ENCODE results near the gene NUBP1.
"Not testable (repeated sequence)": the region's sequence is repeated elsewhere in the genome, so short reads cannot be mapped to it uniquely, and the experiment has no call there.

Gene NUBP1

GRCh38 chr16:10745841-10746240 lies 2.2 kb downstream of the NUBP1 start:
- peak; percentile 27 for DNase-seq

- DNase-seq, result no peak
Observed at GRCh38 chr16:10750793-10751192, 7.2 kb downstream of the NUBP1 start.

- no peak for DNase-seq
Observed at GRCh38 chr16:10751291-10751697, 7.7 kb downstream of the NUBP1 start.

GRCh38 chr16:10752843-10753523 lies 9.3 kb downstream of the NUBP1 start:
- no peak for DNase-seq

- no peak for DNase-seq
Observed at GRCh38 chr16:10753670-10754069, 10.0 kb downstream of the NUBP1 start.

- no peak for DNase-seq
Observed at GRCh38 chr16:10754941-10755340, 11.3 kb downstream of the NUBP1 start.

- no peak for DNase-seq
Observed at GRCh38 chr16:10756574-10756973, 12.9 kb downstream of the NUBP1 start.

GRCh38 chr16:10760858-10761257 lies 17.2 kb downstream of the NUBP1 start:
- DNase-seq, result no peak

- no peak for DNase-seq
Observed at GRCh38 chr16:10761373-10761772, 17.7 kb downstream of the NUBP1 start.

- no peak for DNase-seq
Observed at GRCh38 chr16:10762336-10763016, 18.8 kb downstream of the NUBP1 start.

- no peak for DNase-seq
Observed at GRCh38 chr16:10763456-10763855, 19.8 kb downstream of the NUBP1 start.

- no peak for DNase-seq
Observed at GRCh38 chr16:10765772-10766171, 22.1 kb downstream of the NUBP1 start.

- DNase-seq, result no peak
Observed at GRCh38 chr16:10767127-10767526, 23.5 kb downstream of the NUBP1 start.

- no peak for DNase-seq
Observed at GRCh38 chr16:10769381-10769780, 25.7 kb downstream of the NUBP1 start.

GRCh38 chr16:10770907-10771306 lies 27.3 kb downstream of the NUBP1 start:
- DNase-seq, result no peak

- no peak for DNase-seq
Observed at GRCh38 chr16:10776280-10776679, 32.6 kb downstream of the NUBP1 start.

- not testable (repeated sequence) for DNase-seq
Observed at GRCh38 chr16:10776923-10777322, 33.3 kb downstream of the NUBP1 start.

GRCh38 chr16:10777356-10777755 lies 33.7 kb downstream of the NUBP1 start:
- no peak for DNase-seq

- DNase-seq, result not testable (repeated sequence)
Observed at GRCh38 chr16:10779908-10780307, 36.3 kb downstream of the NUBP1 start.

- DNase-seq, result no peak
Observed at GRCh38 chr16:10780628-10781027, 37.0 kb downstream of the NUBP1 start.

GRCh38 chr16:10782628-10783027 lies 39.0 kb downstream of the NUBP1 start:
- DNase-seq, result no peak

GRCh38 chr16:10787304-10787703 lies 43.7 kb downstream of the NUBP1 start:
- DNase-seq, result no peak

- not testable (repeated sequence) for DNase-seq
Observed at GRCh38 chr16:10788630-10789029, 45.0 kb downstream of the NUBP1 start.

- DNase-seq, result no peak
Observed at GRCh38 chr16:10791048-10791447, 47.4 kb downstream of the NUBP1 start.

Measured in right kidney (tissue), 1 donor.